ENCODE results near the gene TANC1. TPM values are rescaled to one million over a fixed set of nuclear protein-coding genes. Genes with fewer than 3 reads are reported as not detected.
A peak's percentile ranks its signal among the peaks of the same experiment; 100 is the strongest.

TANC1 gene
- total RNA-seq, 1 experiment from 2014 or later: 2.5 TPM

- Histone ChIP-seq H3K9me3 (ENCODE audit: control insufficient read depth, low read depth, low read length) (no peaks in the 10 kb centered on the region), H3K4me2 (ENCODE audit: insufficient read depth, insufficient read length, low read length) (no peak overlapping the region), H3K79me1 (ENCODE audit: insufficient read depth, low read depth, low read length, poor library complexity, severe bottlenecking) (no peaks in the 10 kb centered on the region), H3K14ac (ENCODE audit: insufficient read depth, low read length) (peak overlapping the region; percentile 28; the same call in 1 of the 2 replicates), H2BK12ac (ENCODE audit: insufficient read length, low read depth, low read length) (no peak overlapping the region), H3K4ac (ENCODE audit: low read depth, low read length) (no peak overlapping the region), H3K23ac (ENCODE audit: insufficient read length, low read depth, low read length) (no peak overlapping the region), H3K4me1 (ENCODE audit: insufficient read depth, low read length) (no peaks in the 10 kb centered on the region), H3T11ph (ENCODE audit: low read length) (no peak overlapping the region), H2BK5ac (ENCODE audit: insufficient read length, low read length) (no peak overlapping the region), H3K27ac (ENCODE audit: insufficient read length, low read depth, low read length) (no peak overlapping the region), H4K91ac (ENCODE audit: insufficient read length, low read depth, low read length) (no peak overlapping the region), H4K20me1 (ENCODE audit: control insufficient read depth, insufficient read depth, insufficient read length) (no peaks in the 10 kb centered on the region), H2BK20ac (ENCODE audit: low read depth, low read length, poor library complexity, severe bottlenecking) (no peak overlapping the region), H4K5ac (ENCODE audit: insufficient read length, low read depth, low read length) (no peak overlapping the region), H2AK5ac (ENCODE audit: insufficient read length, low read length) (no peak overlapping the region), H2BK120ac (ENCODE audit: low read depth, low read length, poor library complexity, severe bottlenecking) (no peak overlapping the region), H3K9ac (ENCODE audit: extremely low read depth, insufficient read length, low read length) (no peak overlapping the region), H3K27me3 (ENCODE audit: insufficient read depth, low read length) (no peaks in the 10 kb centered on the region), H2BK15ac (ENCODE audit: low read depth, low read length) (no peak overlapping the region), H4K8ac (replicated peaks; ENCODE audit: insufficient read length, low read depth, low read length) (no peak overlapping the region), H3K18ac (ENCODE audit: insufficient read length, low read depth, low read length) (no peak overlapping the region), H3K79me2 (ENCODE audit: insufficient read depth, low read length) (no peaks in the 10 kb centered on the region), H3K23me2 (ENCODE audit: insufficient read length, low read depth, low read length, poor library complexity, severe bottlenecking) (no peaks in the 10 kb centered on the region), H2AFZ (ENCODE audit: low read length) (no peak overlapping the region), H3K56ac (ENCODE audit: insufficient read length, low read depth, low read length) (no peak overlapping the region)
- no CpG with 5 or more reads among the region's 6 CpGs for WGBS (ENCODE audit: extremely low coverage, insufficient read length, low lambda C conversion rate)
- Mint-ChIP-seq H3K27me3 (ENCODE audit: low read depth) (no peaks in the 10 kb centered on the region), H3K9me3 (no peaks in the 10 kb centered on the region), H3K4me3 (no peak overlapping the region), H3K27ac (peak overlapping the region in 2 of 3 experiments; percentile 17 to 25; a peak in 1 of 7 replicates), H3K4me1 (peaks cover 0 to 4% of the 10 kb centered on the region in 2 experiments; a peak in 2 of 4 replicates), H3K36me3 (ENCODE audit: insufficient read depth in 1 of 3, low read depth in 3 of 3) (0 out of 7 replicates have a peak, but pooled peaks cover 0 to 2% (median 0%) of the 10 kb centered on the region in 3 experiments)
- TF ChIP-seq CTCF (conservative IDR thresholded peaks at IDR 0.05): no peak
- no peak for DNase-seq
These were observed 227.3 kb downstream of the TANC1 start for GRCh38 chr2:159195697-159196096.
